HepG2 (cell line): Measurements from ENCODE around the gene CASS4.

Experiments
- CTCF ChIP-seq: sonication (generic); formaldehyde crosslinking; IDR thresholded peaks from 2 replicates; pipeline ENCODE4 v1.5.0; 2020; ENCODE audit warnings: mild to moderate bottlenecking, missing genetic modification reagents, moderate library complexity
- EZH2 ChIP-seq: conservative IDR thresholded peaks from 2 replicates; pipeline ENCODE4 v1.6.1; 2012; ENCODE audit warnings: mild to moderate bottlenecking, low read depth, low read length, moderate library complexity
- GABPA ChIP-seq, 2 experiments: IDR thresholded peaks; 2 replicates each; pipeline ENCODE4 v1.6.1; 2011 to 2016; ENCODE audit warnings: low read depth in 2 of 2, low read length in 1 of 2, missing biosample characterization in 1 of 2, missing genetic modification characterization in 1 of 2
- HMGXB3 ChIP-seq: sonication (generic); formaldehyde crosslinking; IDR thresholded peaks from 2 replicates; pipeline ENCODE4 v1.4.0; 2020; ENCODE audit warnings: missing genetic modification reagents, borderline replicate concordance
- KDM1A ChIP-seq: IDR thresholded peaks from 2 replicates; pipeline ENCODE4 v1.6.1; 2016; ENCODE audit warnings: missing compliant biosample characterization
- KDM5A ChIP-seq: fragments of 200-600 bp; sonication (generic); IDR thresholded peaks from 2 replicates; pipeline ENCODE4 v1.7.0; 2018; ENCODE audit warnings: antibody characterized with exemption, mild to moderate bottlenecking, low read length, borderline replicate concordance
- MXD1 ChIP-seq: sonication (generic); formaldehyde crosslinking; IDR thresholded peaks from 2 replicates; pipeline ENCODE4 v1.4.0; 2020; ENCODE audit warnings: mild to moderate bottlenecking, missing genetic modification reagents
- MXI1 ChIP-seq: IDR thresholded peaks from 3 replicates; pipeline ENCODE4 v1.6.1; 2012; ENCODE audit warnings: low read depth, low read length, inconsistent platforms, borderline replicate concordance
- MZF1 ChIP-seq: sonication (generic); formaldehyde crosslinking; IDR thresholded peaks from 2 replicates; pipeline ENCODE4 v1.8.1; 2023; ENCODE audit warnings: mild to moderate bottlenecking, missing genetic modification reagents, borderline replicate concordance
- REST ChIP-seq, 2 experiments: IDR thresholded peaks; 2 replicates each; pipeline ENCODE4 v1.6.1; 2011 to 2012; ENCODE audit warnings: low read length in 2 of 2, borderline replicate concordance in 1 of 2, low read depth in 1 of 2, mild to moderate bottlenecking in 1 of 2, moderate library complexity in 1 of 2
- ZBTB2 ChIP-seq: sonication (generic); formaldehyde crosslinking; IDR thresholded peaks from 2 replicates; pipeline ENCODE4 v1.8.0; 2022; ENCODE audit warnings: low read depth, missing genetic modification reagents
- ZNF543 ChIP-seq: sonication (generic); formaldehyde crosslinking; IDR thresholded peaks from 2 replicates; pipeline ENCODE4 v1.4.0; 2020; ENCODE audit warnings: mild to moderate bottlenecking, missing genetic modification reagents

- no peak for TF ChIP-seq MXD1 (CRISPR knock-in tag)
- TF ChIP-seq EZH2 = no peak
- no peak for TF ChIP-seq REST (IDR thresholded peaks at IDR 0.05; ENCODE audit: borderline replicate concordance in 1 of 2, low read depth in 1 of 2, low read length in 2 of 2)
- TF ChIP-seq HMGXB3 = no peak
- no peak for TF ChIP-seq ZBTB2 (CRISPR knock-in tag)
- no peak for TF ChIP-seq MXI1
- TF ChIP-seq KDM5A = no peak
- TF ChIP-seq CTCF = no peak
- no peak for TF ChIP-seq ZNF543 (CRISPR knock-in tag)
- TF ChIP-seq MZF1 (CRISPR knock-in tag) = no peak
- no peak for TF ChIP-seq GABPA (IDR thresholded peaks at IDR 0.05; ENCODE audit: low read depth, low read length)
- TF ChIP-seq GABPA (CRISPR knock-in tag; IDR thresholded peaks at IDR 0.05; ENCODE audit: low read depth) = no peak
- TF ChIP-seq KDM1A (CRISPR knock-in tag) = no peak
Observed at GRCh38 chr20:56437196-56437960, 25.3 kb downstream of the CASS4 start.
